HepG2 (cell line): Measurements from ENCODE around the gene VCX3A. TPM values are rescaled to one million over a fixed set of nuclear protein-coding genes. Genes with fewer than 3 reads are reported as not detected.

ENCODE experiments used
- ATAC-seq: fragments of 200-7000 bp; cut with Tn5 transposase; 3 replicates; pipeline ENCODE4 v1.9.1; 2020; ENCODE audit warnings: mild to moderate bottlenecking, moderate library complexity
- BruUV-seq: library from RNA; stranded (reverse); fragments of 400-500 nt; replicated peaks from 2 replicates; lab custom pipeline; 2021; lab: Mats Ljungman, UMichigan
- CTCF ChIA-PET: fragments of 300-600 bp; formaldehyde crosslinking; extraction: SDS; loops from one replicate; lab custom pipeline; 2021; ENCODE audit warnings: low total read pairs, inconsistent platforms, low intra/inter-chr PET ratio; lab: Yijun Ruan, JAX
- POLR2A ChIA-PET: fragments of 350-600 bp; sonication (Branson Sonifier 250); formaldehyde crosslinking; loops from one replicate; lab custom pipeline; 2020; ENCODE audit warnings: antibody characterized with exemption, inconsistent platforms; lab: Yijun Ruan, JAX
- DNase-seq: peaks from one replicate; pipeline ENCODE4 v3.0.0-alpha.2; 2015; ENCODE audit warnings: low spot score
- FAIRE-seq: peaks from 3 replicates; lab custom pipeline; 2011; peaks lifted over from hg19 to GRCh38; lab: Jason Lieb, UNC
- H2AFZ ChIP-seq: one replicate; pipeline ENCODE4 v1.6.1; 2011; ENCODE audit warnings: low read length, inconsistent platforms
- H3K27ac ChIP-seq: fragments of 300-600 bp; 3 replicates; pipeline ENCODE4 v1.8.0; 2011; ENCODE audit warnings: mixed run types, mild to moderate bottlenecking, mixed read lengths, low read length, inconsistent platforms; ENCODE audit not compliant: insufficient read depth; ENCODE audit errors: extremely low read length
- H3K27me3 ChIP-seq, 2 experiments: fragments of 200-600 bp in 1 of 2; 2 replicates in 1 of 2; 3 replicates in 1 of 2; pipeline versions ENCODE4 v1.6.0 to v1.8.0; 2011; ENCODE audit warnings: low read length in 2 of 2, mild to moderate bottlenecking in 2 of 2, moderate library complexity in 2 of 2, inconsistent platforms in 1 of 2; ENCODE audit not compliant: insufficient read depth in 2 of 2, control insufficient read depth in 1 of 2
- H3K36me3 ChIP-seq, 2 experiments: fragments of 200-600 bp in 1 of 2; replicated peaks in 1 of 2; 2 replicates in 1 of 2; 3 replicates in 1 of 2; pipeline versions ENCODE4 v1.5.1 to v1.8.0; 2011; ENCODE audit warnings: low read length in 2 of 2, inconsistent platforms in 1 of 2; ENCODE audit not compliant: insufficient read depth in 2 of 2, control insufficient read depth in 1 of 2
- H3K4me1 ChIP-seq: 2 replicates; pipeline ENCODE4 v1.5.1; 2012; ENCODE audit warnings: low read length, inconsistent platforms; ENCODE audit not compliant: insufficient read depth
- H3K4me2 ChIP-seq: 2 replicates; pipeline ENCODE4 v1.6.0; 2011; ENCODE audit warnings: low read depth, low read length, inconsistent platforms
- H3K4me3 ChIP-seq, 3 experiments: fragments of 200-600 bp in 1 of 3; sonication (generic), shearing (Covaris generic) in 1 of 3; replicated peaks in 1 of 3; 2 replicates each; pipeline ENCODE4 v1.5.1; 2011 to 2016; ENCODE audit warnings: low read length in 3 of 3, inconsistent platforms in 2 of 3, low read depth in 2 of 3, mild to moderate bottlenecking in 2 of 3, control low read depth in 1 of 3, mixed read lengths in 1 of 3; ENCODE audit not compliant: insufficient read depth in 1 of 3
- H3K79me2 ChIP-seq: one replicate; pipeline ENCODE4 v1.6.1; 2011; ENCODE audit warnings: low read length, inconsistent platforms; ENCODE audit not compliant: insufficient read depth
- H3K9ac ChIP-seq: 2 replicates; pipeline ENCODE4 v1.6.0; 2011; ENCODE audit warnings: mild to moderate bottlenecking, low read depth, low read length, inconsistent platforms; ENCODE audit not compliant: insufficient read depth
- H3K9me3 ChIP-seq: 2 replicates; pipeline ENCODE4 v1.5.1; 2012; ENCODE audit warnings: mild to moderate bottlenecking, low read length
- H4K20me1 ChIP-seq: 2 replicates; pipeline ENCODE4 v1.6.0; 2011; ENCODE audit warnings: inconsistent platforms, mild to moderate bottlenecking, low read length, moderate library complexity; ENCODE audit not compliant: insufficient read depth
- SKI ChIP-seq: fragments of 450-650 bp; IDR thresholded peaks from one replicate; pipeline ENCODE4 v1.6.1; 2018; ENCODE audit warnings: mild to moderate bottlenecking; ENCODE audit not compliant: partially characterized antibody
- TP53 ChIP-seq: sonication (generic); formaldehyde crosslinking; conservative IDR thresholded peaks from 2 replicates; pipeline ENCODE4 v1.4.0; 2020; ENCODE audit warnings: missing genetic modification reagents
- ZFP62 ChIP-seq: sonication (generic); formaldehyde crosslinking; IDR thresholded peaks from 2 replicates; pipeline ENCODE4 v1.4.0; 2020; ENCODE audit warnings: missing genetic modification reagents
- ZNF639 ChIP-seq: conservative IDR thresholded peaks from 2 replicates; pipeline ENCODE4 v1.6.1; 2018; ENCODE audit warnings: missing genetic modification reagents
- ZNF720 ChIP-seq: sonication (generic); formaldehyde crosslinking; IDR thresholded peaks from 2 replicates; pipeline ENCODE4 v1.4.0; 2020; ENCODE audit warnings: missing genetic modification reagents
- WGBS: methylation state at CpG from one replicate; pipeline ENCODE4 v1.1.6; 2017; ENCODE audit warnings: low lambda C conversion rate; 5-methylcytosine and 5-hydroxymethylcytosine counted together
- in situ Hi-C: cut with HindIII; loops from 2 replicates; pipeline ENCODE4 v1.10.0; 2017; ENCODE audit warnings: low pct_unique_long_range_greater_than_20kb; ENCODE audit not compliant: extremely low pct_ligation_motif_present
- intact Hi-C: fragments of 100-400 bp; cut with micrococcal nuclease; formaldehyde crosslinking; loops from one replicate; pipeline ENCODE4 v1.10.0; 2022; ENCODE audit not compliant: unreplicated experiment
- polyA plus RNA-seq, 8 experiments: library from polyadenylated mRNA; depleted of rRNA in 3 of 8; stranded (reverse) in 7 of 8; unstranded in 1 of 8; fragments of >200 nt; fragmentation: Illumina TruSeq in 4 of 8; extraction: Trizol in 4 of 8; gene quantifications; 2 replicates each; pipeline versions ENCODE4 v1.2.1 to v1.2.3, GENCODE V29; 2011 to 2016; ENCODE audit warnings: low read depth in 4 of 8, missing spikeins in 1 of 8, mixed read lengths in 1 of 8; ENCODE audit not compliant: insufficient read depth in 1 of 8
- total RNA-seq, 5 experiments: library from RNA; depleted of rRNA; stranded (reverse); fragments of >200 nt; fragmentation: Illumina TruSeq; extraction: Trizol; gene quantifications; 2 replicates each; pipeline ENCODE4 v1.2.3, GENCODE V29; 2016; ENCODE audit warnings: low read depth in 1 of 5
- TF ChIP-seq, protein P1 (sequence below): sonication (generic); formaldehyde crosslinking; IDR thresholded peaks from 2 replicates; pipeline ENCODE4 v1.5.0; 2020; ENCODE audit warnings: missing genetic modification reagents, mild to moderate bottlenecking, borderline replicate concordance
- TF ChIP-seq, protein P2 (sequence below): IDR thresholded peaks from 2 replicates; pipeline ENCODE4 v1.4.0; 2020; ENCODE audit warnings: mild to moderate bottlenecking, missing genetic modification reagents
- TF ChIP-seq, protein P3 (sequence below), 2 experiments: sonication (generic) in 1 of 2; formaldehyde crosslinking in 1 of 2; IDR thresholded peaks; 2 replicates each; pipeline versions ENCODE4 v1.6.1 to v1.9.0; 2014 to 2022; ENCODE audit warnings: antibody characterized with exemption in 1 of 2, borderline replicate concordance in 1 of 2, inconsistent platforms in 1 of 2, low read depth in 1 of 2, missing genetic modification reagents in 1 of 2
- TF ChIP-seq, protein P4 (sequence below): sonication (generic); formaldehyde crosslinking; IDR thresholded peaks from 2 replicates; pipeline ENCODE4 v1.5.1; 2020; ENCODE audit warnings: missing genetic modification reagents, mild to moderate bottlenecking, borderline replicate concordance

The VCX3A gene
- total and polyA plus RNA-seq, 2 of the 13 experiments (the other 11 are each of a cell fraction or from before 2014, with no cell fraction given), result 0.11 TPM; not detected in 1

GRCh38 chrX:6526564-6527136 lies 8.3 kb downstream of the VCX3A start:
- no peak for DNase-seq
- ChIA-PET POLR2A (no interaction called here), CTCF (no interaction called here)
- BruUV-seq, result no TSS peak
- Histone ChIP-seq H4K20me1 (no peaks in the 10 kb centered on the region), H3K4me2 (no peak overlapping the region), H3K27me3 (no peaks in the 10 kb centered on the region), H3K9ac (no peak overlapping the region), H3K4me1 (no peaks in the 10 kb centered on the region), H2AFZ (no peak overlapping the region), H3K79me2 (no peaks in the 10 kb centered on the region), H3K36me3 (no peaks in the 10 kb centered on the region), H3K9me3 (peaks cover 11% of the 10 kb centered on the region; the same call in 1 of the 2 replicates), H3K4me3 (no peak overlapping the region), H3K27ac (no peak overlapping the region)
- intact Hi-C loops (no loop called here), in situ Hi-C loops (no loop called here)
- FAIRE-seq, result no peak
- 53% methylated on average over 3 of the region's 3 CpGs for WGBS
- no peak for ATAC-seq
- TF ChIP-seq, protein P1, sequence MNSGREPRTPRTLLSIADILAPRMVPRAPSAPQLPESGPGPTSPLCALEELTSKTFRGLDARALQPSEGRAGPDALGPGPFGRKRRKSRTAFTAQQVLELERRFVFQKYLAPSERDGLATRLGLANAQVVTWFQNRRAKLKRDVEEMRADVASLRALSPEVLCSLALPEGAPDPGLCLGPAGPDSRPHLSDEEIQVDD (CRISPR knock-in tag), result no peak
- TF ChIP-seq ZFP62 (CRISPR knock-in tag) (no peak), TP53 (no peak), SKI (no peak), ZNF720 (no peak), ZNF639 (no peak)
- TF ChIP-seq, protein P2, sequence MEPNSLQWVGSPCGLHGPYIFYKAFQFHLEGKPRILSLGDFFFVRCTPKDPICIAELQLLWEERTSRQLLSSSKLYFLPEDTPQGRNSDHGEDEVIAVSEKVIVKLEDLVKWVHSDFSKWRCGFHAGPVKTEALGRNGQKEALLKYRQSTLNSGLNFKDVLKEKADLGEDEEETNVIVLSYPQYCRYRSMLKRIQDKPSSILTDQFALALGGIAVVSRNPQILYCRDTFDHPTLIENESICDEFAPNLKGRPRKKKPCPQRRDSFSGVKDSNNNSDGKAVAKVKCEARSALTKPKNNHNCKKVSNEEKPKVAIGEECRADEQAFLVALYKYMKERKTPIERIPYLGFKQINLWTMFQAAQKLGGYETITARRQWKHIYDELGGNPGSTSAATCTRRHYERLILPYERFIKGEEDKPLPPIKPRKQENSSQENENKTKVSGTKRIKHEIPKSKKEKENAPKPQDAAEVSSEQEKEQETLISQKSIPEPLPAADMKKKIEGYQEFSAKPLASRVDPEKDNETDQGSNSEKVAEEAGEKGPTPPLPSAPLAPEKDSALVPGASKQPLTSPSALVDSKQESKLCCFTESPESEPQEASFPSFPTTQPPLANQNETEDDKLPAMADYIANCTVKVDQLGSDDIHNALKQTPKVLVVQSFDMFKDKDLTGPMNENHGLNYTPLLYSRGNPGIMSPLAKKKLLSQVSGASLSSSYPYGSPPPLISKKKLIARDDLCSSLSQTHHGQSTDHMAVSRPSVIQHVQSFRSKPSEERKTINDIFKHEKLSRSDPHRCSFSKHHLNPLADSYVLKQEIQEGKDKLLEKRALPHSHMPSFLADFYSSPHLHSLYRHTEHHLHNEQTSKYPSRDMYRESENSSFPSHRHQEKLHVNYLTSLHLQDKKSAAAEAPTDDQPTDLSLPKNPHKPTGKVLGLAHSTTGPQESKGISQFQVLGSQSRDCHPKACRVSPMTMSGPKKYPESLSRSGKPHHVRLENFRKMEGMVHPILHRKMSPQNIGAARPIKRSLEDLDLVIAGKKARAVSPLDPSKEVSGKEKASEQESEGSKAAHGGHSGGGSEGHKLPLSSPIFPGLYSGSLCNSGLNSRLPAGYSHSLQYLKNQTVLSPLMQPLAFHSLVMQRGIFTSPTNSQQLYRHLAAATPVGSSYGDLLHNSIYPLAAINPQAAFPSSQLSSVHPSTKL, result no peak
- TF ChIP-seq, protein P3, sequence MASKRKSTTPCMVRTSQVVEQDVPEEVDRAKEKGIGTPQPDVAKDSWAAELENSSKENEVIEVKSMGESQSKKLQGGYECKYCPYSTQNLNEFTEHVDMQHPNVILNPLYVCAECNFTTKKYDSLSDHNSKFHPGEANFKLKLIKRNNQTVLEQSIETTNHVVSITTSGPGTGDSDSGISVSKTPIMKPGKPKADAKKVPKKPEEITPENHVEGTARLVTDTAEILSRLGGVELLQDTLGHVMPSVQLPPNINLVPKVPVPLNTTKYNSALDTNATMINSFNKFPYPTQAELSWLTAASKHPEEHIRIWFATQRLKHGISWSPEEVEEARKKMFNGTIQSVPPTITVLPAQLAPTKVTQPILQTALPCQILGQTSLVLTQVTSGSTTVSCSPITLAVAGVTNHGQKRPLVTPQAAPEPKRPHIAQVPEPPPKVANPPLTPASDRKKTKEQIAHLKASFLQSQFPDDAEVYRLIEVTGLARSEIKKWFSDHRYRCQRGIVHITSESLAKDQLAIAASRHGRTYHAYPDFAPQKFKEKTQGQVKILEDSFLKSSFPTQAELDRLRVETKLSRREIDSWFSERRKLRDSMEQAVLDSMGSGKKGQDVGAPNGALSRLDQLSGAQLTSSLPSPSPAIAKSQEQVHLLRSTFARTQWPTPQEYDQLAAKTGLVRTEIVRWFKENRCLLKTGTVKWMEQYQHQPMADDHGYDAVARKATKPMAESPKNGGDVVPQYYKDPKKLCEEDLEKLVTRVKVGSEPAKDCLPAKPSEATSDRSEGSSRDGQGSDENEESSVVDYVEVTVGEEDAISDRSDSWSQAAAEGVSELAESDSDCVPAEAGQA (IDR thresholded peaks at IDR 0.05; ENCODE audit: low read depth), result no peak
- TF ChIP-seq, protein P3 (CRISPR knock-in tag; IDR thresholded peaks at IDR 0.05; ENCODE audit: borderline replicate concordance), result no peak
- TF ChIP-seq, protein P4, sequence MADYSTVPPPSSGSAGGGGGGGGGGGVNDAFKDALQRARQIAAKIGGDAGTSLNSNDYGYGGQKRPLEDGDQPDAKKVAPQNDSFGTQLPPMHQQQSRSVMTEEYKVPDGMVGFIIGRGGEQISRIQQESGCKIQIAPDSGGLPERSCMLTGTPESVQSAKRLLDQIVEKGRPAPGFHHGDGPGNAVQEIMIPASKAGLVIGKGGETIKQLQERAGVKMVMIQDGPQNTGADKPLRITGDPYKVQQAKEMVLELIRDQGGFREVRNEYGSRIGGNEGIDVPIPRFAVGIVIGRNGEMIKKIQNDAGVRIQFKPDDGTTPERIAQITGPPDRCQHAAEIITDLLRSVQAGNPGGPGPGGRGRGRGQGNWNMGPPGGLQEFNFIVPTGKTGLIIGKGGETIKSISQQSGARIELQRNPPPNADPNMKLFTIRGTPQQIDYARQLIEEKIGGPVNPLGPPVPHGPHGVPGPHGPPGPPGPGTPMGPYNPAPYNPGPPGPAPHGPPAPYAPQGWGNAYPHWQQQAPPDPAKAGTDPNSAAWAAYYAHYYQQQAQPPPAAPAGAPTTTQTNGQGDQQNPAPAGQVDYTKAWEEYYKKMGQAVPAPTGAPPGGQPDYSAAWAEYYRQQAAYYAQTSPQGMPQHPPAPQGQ (CRISPR knock-in tag), result no peak
